Measurements from ENCODE around the gene SPACA4.

DNA sequence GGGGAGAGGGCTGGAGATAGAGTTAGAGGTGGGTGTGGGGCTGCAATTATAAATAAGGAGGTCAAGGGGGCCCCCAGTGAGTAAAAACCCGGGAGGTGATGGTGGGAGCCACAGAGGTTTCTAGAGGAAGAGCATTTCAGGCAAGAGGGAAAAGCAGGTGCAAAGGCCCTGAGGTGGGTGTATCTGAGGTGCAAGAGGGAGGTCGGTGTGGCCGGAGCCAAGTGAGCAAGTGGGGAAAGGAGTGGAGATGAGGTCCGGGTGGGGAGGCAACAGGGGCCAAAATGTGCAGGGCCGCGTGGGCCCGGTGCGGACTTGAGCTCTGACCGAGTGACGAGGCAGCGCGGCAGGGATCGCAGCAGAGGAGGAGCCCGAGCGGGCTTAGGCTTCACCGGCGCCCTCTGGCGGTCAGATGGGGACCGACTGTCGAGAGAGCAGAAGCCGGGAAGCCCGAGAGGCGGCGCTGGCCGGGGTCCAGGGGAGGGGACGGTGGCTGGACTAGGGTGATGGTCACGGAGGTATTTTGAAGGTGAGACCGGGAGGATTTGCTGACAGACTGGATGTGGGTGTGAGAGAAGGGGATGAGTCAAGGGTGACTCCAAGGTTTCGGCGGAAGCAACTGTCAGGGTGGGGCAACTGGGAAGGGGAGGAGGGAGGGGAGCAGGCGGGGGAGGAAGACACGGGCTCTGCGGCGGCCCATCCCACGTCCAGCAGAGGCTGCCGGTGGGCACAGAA lies 17.7 kb upstream of the SPACA4 start:
- TF ChIP-seq ZNF274 (IDR thresholded peaks at IDR 0.05; ENCODE audit: low read depth, low read length): no peak
- TF ChIP-seq YY1 (IDR thresholded peaks at IDR 0.05; ENCODE audit: insufficient read depth, insufficient read length): no peak
- no peak for TF ChIP-seq SUZ12 (IDR thresholded peaks at IDR 0.05; ENCODE audit: extremely low read depth, insufficient read depth, insufficient read length)

All from NT2/D1 (cell line).